ENCODE data around the gene SELENON.

DNA sequence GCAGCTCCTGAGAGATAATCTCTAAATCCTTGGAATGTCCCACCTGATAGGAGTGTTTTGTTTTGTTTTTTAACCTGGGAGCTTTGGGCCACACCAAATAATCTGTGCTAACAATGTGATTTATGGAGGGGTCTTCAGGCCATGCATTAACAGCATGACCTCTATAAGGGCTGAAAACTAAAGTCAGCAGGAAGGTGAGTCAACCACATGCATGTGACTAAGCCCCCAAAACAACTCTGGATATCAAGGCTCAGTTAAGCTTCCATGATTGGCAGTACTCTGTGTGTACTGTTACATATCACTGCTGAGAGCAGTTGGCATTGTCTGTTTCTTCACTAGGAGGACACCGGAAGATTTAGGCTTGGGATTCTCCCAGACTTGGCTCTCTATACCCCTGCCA, 48.5 kb downstream of the SELENON start:
- TF ChIP-seq, protein P1, sequence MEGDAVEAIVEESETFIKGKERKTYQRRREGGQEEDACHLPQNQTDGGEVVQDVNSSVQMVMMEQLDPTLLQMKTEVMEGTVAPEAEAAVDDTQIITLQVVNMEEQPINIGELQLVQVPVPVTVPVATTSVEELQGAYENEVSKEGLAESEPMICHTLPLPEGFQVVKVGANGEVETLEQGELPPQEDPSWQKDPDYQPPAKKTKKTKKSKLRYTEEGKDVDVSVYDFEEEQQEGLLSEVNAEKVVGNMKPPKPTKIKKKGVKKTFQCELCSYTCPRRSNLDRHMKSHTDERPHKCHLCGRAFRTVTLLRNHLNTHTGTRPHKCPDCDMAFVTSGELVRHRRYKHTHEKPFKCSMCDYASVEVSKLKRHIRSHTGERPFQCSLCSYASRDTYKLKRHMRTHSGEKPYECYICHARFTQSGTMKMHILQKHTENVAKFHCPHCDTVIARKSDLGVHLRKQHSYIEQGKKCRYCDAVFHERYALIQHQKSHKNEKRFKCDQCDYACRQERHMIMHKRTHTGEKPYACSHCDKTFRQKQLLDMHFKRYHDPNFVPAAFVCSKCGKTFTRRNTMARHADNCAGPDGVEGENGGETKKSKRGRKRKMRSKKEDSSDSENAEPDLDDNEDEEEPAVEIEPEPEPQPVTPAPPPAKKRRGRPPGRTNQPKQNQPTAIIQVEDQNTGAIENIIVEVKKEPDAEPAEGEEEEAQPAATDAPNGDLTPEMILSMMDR (IDR thresholded peaks at IDR 0.05), result no peak
- no peak for TF ChIP-seq EZH2 (IDR thresholded peaks at IDR 0.05)
